GM18868 (cell line): Measurements from ENCODE around the gene LSM12.
"Not testable (repeated sequence)": the region's sequence is repeated elsewhere in the genome, so short reads cannot be mapped to it uniquely, and the experiment has no call there.

Experiments
- ATAC-seq: cut with Tn5 transposase; IDR thresholded peaks from one replicate; pipeline ENCODE4 v1.9.1; 2021; ENCODE audit warnings: mild to moderate bottlenecking, moderate library complexity; ENCODE audit not compliant: unreplicated experiment

Gene LSM12

DNA sequence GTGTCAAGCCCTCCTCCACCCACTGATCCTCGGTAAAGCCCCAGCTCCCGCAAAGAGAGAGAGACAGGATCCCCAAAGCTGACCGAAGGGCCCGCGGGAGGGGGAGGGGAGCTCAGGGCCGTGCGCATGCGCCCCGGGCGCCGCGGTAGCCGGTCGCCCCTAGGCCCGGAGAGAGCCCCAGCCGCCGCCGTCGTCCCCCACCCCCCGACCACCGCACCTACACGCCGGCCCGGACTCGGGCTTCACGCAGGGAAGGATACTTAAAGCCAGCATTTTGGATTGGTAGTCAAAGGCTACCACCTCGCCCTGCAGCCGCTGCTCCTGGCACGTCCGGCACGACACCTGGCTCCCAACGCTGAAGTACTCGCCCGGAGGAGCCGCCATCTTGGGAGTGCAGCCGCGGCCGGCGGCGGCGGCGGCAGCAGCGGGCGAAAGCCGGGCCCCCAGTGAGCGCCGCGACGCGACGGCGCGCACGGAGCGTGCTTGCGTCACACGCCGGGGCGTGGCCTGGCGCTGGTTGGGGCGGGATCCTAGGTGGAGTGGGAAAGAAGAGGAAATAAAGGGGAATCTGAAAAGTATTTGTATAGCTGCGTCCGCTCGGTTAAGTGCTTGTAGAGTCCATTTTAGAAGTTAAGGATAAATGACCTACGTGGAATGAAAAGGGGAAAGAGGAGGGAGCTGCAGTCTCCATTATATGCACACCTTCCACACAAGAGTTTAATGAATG, at the start of gene LSM12:
LSM12 (minus strand) TSS at position 468 of the 727 bp plus-strand sequence; CDS start at position 384, 84 bp downstream.
- peak; percentile 73 for ATAC-seq

DNA sequence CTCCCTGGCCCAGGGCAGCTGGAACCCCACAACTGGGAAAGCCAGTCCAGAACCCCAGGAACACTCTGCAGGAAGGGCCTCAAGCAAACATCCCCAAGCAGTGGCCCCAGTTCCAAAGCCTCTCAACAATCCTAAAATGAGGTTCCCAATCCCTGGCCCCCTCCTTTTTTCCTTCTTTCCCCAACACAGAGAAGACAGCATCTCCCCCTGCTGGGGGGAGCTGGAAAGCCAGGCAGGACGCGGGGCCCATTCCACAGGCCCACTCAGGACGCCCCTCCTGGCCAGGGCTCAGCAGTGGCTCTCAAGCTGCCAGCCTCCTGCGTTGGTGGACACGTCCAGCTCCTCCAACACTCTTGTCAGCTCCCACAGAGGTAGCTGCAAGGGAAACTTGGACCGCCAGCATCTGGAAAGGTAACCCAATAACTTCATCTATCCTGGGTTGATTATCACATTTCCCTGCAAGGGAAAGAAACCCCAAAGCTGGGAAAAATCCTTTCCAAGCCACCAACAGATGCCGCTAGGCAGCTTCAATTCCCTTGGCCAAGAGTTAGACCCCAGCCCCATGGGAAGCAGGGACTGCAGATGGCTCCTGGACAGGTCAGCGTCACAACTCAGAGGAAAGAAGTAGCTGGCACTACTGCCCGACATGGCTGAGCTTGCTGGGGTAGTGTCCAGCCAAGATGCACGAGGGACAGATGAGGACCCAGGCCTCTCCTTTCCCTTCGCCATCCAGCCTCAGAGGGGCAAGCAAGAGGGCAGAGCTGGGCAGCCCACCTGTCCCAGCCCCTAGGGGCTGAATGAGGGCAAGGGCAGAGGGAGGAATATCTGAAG, 49.3 kb upstream of the LSM12 start:
- no peak for ATAC-seq

DNA sequence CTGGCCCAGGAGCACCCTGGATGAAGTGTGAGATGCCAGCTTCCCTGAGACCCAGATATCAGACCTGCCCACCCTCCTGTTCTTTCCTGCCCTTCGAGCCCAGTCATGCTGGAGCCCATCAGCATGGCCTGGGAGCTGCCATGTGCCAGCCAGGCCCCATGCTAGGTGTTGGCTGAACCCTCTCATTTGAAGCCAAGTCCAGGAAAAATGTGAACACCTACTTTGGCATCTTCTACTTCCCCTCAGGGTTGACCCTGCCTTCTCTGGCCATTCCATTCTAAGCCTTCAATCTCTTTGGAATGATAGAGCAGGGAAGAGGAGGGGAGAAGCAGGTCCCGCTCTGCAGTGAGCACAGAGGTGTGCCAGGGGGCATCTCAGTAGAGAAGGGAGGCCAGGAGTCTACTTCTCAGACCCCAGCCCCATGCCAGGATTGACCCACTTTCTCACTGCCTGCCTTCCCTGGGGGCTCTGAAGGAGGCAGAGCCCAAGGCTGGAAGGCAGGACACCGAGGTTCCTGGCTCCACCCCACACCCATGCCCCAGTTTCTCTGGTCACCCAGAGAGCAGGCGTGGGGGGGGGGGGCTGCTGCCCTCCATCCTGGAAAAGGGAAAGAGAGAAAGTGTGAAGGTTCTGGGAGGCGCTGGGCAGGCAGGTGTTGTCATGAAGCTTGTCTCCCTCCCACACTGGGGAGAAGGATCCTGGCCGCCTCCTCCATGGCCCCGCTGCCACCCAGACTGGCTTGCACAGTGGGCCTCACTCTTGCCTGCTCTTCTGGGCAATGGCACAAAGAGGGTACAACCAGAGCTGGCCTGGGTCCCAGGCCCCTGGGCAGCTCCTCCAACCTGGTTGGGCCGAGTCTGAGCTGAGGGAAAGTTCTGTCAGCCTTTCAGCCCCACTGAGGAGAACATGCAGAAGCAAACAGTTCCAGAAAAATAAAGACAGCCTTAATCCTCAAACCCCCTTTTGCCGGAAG, 47.7 kb upstream of the LSM12 start:
- no peak for ATAC-seq

DNA sequence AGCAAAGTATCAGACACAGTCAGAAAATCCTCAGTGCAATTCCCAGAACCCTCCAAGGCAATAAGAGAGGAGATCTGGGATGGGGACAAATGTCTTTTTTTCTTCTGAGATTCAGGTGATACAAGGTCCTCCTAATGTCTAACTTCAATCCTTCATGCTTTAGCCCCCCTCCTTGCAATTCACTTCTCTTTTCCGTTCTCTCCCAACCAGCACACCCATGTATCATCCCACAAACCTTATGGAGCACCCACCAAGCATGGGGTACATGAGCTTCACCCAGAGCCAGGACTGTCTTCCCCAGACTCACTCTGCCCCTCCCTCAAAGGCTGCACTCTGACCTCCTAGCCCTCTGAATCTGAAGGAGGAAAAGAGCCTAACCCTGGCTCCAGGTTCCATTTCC, 46.9 kb upstream of the LSM12 start:
- ATAC-seq = no peak

DNA sequence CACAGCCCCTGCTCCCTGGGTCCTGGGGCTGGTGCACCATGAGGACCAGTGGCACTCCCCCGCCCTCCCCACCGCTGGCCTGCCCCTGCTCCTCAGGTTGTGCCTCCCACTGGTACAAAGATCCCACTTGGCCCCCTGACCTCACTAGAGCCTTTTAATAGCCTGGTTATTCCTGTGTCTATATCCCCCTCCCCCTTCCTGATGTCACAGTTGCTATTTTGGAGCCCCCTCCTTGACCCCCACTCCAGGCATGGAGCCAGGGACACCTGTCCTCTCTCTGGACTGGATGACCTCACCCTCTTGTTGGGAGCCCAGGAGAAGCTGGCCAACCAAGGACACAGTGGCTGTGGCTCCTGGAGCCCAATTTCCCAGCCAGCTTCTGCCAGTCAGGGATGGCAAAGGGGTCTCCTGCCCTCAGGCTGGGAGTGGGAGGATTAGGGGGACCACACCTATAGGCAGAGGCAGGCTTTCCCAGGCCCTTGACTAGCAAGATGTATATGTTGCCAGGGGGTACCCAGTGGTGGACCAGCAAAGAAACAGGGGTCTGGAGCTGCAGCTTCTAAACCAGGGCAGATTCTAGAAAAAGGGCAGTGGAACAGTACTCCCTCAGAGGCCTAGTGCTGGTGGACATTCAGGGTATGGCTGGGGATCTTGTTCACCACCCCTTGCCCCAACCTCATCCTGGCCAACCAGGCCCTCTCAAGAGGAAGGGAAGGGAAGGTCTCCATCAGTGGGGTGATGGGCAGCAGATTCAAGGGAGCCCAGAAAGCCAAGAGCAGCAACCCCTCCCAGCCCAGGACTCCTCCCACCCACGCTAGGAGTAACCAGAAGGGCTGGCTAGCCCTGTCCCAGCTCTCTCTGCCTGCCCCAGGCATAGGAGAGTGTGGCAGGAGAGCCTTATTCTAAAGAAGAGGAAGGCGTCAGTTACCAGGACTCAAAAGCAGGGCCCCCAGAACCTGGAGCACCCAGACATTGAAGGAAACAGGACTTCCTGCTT, 46.1 kb upstream of the LSM12 start:
- ATAC-seq = no peak

DNA sequence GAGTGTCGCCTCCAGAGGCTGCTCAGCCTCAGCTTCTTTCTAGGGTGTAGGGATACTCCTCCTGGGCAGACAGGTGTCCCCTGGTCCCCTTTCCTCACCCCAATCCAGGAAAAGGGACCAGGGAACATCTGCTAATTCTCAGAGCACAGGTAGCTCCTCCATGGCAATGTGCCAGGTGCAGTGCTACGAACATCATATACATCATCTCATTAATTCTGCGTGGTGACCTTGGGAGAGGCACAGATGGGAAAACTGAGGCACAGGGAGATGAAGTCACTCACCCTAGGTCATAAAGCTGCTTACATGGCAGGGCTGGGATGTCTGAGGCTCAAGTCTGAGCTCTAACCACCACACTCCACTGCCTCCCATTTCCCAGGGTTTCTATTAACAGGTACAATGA, 45.3 kb upstream of the LSM12 start:
- no peak for ATAC-seq

DNA sequence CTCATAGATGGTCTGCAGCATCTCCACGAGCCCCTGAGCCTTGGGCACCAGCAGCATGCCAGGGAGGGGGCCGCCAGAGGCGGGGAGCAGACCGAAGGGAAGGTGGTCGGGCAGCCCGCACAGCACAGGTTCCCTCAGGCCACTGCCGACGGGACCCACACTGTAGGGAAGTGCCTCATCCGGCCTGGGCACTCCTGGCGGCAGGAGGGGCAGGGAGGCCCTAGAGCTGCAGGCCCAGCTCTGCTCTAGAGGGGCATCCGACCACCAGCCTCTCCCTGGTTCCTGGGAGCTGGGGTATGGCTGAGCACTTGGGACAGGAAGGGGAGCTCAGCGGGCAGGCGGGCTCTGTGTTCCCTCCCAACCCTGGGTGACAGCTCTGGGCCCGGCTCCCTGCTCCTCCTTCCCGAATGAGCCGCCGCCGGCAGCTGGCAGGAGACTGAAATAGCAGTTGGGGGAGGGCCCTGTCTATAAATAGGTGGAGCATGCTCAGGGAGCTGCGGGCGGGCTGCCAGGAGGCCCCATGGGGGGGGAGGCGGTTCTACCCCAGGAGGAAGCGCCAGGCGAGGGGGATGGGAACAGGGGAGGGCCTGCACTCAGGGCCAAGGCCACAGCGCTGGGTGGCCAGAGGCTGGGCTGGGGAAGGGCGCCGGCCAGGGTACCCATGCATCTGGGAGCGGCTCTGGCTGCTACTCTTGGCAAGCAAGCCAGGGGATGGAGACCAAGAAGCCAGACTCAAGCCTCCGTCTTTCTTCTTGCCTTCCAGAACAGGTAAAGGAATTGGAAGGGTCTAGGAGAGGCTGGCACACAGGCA, 44.6 kb upstream of the LSM12 start:
- ATAC-seq = no peak

DNA sequence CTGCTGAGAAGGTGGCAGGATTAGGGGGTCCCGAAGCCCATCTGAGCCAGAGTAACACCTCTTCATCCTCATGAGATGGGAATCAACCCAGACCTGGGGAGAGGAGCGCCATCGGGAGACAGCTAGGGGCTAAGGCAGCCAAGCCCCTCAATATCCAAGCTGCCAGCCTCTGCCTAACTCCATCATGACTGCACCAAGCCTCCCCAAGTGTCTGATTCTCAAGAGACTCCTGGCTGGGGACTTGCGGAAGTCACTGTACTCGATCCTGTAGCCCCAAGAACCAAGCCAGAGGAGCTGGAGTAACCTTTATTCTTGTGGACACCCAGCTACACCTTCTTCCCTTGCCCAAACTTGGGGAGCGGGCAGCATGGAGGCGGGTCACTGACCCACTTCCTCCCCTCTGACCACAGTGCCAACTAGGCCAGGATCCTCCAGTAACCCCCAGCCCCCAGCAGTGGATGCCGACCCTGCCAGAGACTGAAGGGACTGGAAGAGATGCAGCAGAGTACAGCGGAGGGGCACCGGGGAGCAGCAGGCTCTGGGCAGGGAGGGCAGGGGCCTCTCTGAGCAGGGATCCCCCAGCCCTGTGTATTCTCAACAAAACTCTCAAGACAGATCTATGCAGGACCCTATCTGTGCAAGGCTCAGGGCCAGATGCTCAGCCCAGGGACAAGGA, 43.7 kb upstream of the LSM12 start:
- no peak for ATAC-seq

DNA sequence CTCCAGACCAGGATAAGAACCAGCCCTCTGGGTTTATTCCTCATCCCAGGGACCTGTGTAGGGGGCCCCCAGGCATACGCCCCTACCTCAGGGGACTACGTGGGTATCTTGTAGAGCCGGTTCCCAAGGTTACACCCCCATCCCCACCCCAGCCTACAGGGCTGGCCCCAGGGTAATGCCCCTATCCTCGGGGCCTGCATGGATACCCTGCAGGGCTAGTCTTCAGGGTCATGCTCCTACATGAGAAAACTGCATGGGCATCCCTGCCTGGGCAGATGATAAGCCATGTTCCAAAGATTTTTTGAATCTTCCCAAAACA, 42.8 kb upstream of the LSM12 start:
- no peak for ATAC-seq

DNA sequence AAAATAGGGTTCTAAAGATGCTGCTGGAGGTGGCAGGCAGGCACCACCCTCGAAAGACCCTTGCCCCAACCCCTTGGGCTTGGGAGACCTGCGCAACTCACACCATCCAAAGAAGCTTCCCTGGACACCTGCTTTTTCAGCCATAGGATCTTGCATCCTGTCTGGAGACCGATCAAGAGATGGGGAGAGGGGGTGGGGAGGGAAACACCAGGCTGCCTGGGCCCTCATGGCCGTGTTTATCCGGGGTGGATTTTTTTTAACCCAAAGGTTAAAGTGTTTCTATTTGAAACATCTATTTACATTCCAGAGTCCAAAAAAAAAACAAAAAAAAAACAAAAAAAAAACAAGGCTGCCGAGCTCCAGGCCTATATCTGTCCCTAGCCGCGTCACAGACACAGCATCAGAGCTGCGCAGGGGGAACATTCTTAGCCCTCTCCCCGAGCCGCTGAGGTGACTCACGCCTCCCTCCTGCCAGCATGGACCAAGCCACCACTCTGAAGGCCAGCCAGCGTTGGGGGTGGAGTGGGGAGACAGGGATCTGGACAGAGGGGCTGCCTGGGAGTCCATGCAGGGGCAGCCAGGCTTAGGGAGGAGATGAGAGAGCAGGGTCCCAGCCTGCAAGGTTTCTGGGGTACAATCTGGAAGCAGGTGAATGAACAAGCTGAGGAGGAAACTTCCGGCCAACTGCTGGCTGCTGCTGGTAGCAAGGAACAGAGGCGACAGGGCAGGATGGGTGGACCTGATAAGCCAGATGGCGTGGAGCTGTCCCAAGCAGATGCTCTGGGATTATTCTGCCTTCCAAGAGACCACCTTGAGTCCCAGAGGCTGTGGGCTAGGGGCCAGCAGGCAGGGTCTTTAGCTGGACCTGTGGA, 42.2 kb upstream of the LSM12 start:
- ATAC-seq = no peak

DNA sequence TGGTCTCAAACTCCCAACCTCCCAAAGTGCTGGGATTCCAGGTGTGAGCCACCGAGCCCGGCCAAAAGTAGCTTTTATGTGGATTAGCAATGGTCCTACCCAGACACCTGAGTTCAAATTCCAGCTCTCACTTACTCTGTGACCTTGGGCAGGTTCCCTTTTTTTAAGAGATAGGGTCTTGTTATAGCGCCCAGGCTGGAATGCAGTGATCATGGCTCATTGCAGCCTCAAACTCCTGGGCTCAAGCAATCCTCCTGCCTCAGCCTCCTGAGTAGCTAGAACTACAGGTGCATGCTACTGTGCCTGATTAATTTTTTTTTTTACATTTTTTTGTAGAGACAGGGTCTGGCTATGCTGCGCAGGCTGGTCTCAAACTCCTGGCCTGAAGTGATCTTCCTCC, 40.3 kb upstream of the LSM12 start:
- ATAC-seq = no peak

DNA sequence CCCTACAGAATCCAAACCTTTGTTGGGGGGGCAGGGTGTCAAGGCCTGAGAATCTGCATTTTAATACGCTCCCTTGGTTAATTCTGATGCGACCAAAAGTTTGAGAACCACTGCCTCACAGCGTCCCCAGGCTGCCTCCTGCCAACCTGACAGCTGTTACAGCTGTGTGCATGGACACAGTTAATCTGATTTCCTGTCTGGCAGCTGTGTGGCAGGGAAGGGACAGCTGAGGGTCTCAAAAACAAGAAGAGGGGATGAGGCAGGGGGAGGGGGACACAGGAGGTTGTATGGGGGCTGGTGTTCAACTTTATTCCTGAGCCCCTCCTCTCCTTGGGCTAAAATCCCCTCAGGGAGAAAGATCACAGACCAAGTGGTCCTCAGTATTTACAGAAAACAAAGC, 39.5 kb upstream of the LSM12 start:
- ATAC-seq = no peak

DNA sequence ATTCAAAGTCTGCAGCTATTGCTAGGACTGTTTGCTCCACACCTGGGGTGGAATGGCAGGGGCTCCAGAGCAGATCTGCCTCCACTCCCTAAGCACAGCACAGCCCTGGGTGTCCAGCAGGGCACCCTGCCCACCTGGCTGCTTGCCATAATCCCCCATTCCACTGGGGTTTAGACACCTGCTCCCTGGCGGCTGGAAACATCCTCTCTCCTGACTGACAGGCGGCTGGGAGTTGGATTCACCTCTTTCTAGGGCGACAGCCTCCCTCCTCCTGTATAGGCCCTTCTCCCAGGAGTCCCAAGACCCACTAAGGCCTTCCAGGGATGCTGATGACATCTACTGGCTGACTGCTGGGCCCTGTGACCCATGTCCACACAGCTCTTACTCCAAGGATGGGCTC, 39.0 kb upstream of the LSM12 start:
- no peak for ATAC-seq

DNA sequence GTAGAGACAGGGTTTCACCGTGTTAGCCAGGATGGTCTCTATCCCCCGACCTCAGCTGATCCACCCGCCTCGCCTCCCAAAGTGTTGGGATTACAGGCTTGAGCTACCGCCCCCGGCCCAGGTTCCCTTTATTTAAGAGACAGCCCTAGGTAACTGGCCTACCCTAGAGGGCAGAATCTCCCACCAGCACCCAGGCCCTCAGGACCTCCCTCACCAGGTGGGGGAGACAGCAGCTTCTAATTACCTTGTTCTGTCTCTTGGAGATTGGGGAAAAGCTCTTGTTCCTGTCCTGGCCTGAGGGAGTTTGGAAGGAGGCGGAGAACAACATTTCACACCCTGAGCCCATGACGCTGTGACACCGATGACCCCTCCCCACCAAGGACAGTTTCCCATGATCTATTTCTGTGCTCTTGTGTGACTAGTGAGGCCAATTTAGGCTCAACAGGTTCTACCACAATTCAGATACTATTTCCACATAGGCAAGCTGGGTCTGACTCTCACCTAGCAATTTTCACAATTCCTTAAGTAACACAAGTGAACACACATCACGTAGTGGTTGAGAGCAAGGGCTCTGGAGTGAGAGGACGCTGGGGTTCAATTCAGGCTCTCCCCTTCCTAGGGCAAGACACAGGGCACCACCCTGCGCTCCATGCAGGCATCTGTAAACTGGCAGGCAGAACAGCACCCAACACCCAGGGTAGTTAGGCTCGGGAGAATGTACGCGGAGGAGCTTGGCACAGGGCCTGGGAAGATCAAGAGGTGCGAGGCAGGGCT, 36.6 kb upstream of the LSM12 start:
- ATAC-seq = no peak

DNA sequence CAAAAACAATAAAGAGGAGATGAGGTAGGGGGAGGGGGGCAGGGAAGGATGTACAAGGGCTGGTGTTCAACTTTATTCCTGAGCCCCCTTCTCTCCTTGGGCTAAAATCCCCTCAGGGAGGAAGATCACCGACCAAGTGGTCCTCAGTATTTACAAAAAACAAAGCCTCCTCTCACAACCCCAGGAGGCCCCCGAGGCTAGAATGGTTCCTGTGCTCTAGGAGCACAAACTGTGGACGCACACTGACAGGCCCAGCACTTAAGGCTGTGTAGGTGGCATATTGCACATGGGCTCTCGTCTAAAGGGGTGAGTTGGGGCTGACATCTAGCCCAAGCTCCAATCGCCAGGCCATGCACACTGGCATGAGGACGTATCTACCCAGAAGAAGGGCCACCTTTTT, 35.4 kb upstream of the LSM12 start:
- ATAC-seq = not testable (repeated sequence)

DNA sequence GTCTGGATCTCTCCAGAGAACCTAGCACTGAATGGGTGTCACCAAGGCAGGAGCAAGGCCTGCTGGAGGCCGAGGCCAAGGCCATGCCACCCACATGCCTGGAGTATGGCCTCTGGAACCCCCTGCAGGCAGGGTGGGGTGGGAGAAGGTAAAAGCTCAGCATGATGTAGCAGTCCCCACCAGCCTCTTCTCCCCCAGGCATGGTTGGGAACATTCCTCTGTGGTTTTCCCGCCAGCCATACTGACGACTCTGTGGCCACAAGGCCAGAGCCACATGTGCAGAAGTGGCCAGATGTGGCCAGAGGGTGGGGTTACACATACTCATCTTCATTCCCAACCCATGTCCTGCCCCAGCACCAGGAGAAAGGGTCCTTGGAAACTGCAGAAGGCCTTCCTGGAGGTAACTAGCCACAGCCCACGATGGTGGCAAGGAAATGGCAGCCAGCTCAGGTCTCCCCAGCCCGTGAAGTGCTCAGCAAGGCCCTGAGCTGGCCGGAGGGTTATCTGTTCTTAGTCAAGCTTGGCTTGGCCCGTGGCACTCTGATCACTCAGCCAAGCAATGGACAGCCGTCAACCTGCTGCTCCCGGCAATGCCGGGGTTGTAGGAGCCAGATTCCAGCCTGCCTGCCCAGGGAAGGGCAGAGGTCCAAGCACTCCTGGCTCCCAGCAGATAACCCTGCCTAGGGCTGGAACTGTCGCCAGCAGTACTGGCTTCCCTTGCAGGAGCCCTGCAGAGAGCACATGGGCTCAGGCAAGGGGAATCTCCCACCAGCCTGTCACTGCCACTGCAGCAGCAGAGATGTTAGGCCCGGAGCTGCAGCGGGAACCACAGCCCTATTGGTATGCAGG, 30.9 kb upstream of the LSM12 start:
- ATAC-seq = no peak
